GM21619 (cell line): ENCODE results near the gene RALY.

Experiments used
- ATAC-seq: cut with Tn5 transposase; IDR thresholded peaks from one replicate; pipeline ENCODE4 v1.9.1; 2021; ENCODE audit not compliant: unreplicated experiment

The RALY gene

GRCh38 chr20:34100576-34100975, 106.9 kb downstream of the RALY start:
- no peak for ATAC-seq

- no peak for ATAC-seq
Observed at GRCh38 chr20:34102342-34102741, 108.6 kb downstream of the RALY start.

GRCh38 chr20:34104059-34104458, 110.3 kb downstream of the RALY start:
- no peak for ATAC-seq

- no peak for ATAC-seq
Observed at GRCh38 chr20:34105978-34106675, 112.4 kb downstream of the RALY start.

- no peak for ATAC-seq
Observed at GRCh38 chr20:34108616-34109174, 115.0 kb downstream of the RALY start.

- no peak for ATAC-seq
Observed at GRCh38 chr20:34109442-34109841, 115.7 kb downstream of the RALY start.

- no peak for ATAC-seq
Observed at GRCh38 chr20:34110025-34110744, 116.5 kb downstream of the RALY start.

GRCh38 chr20:34110745-34111641, 117.3 kb downstream of the RALY start:
- ATAC-seq, result no peak

- peak; percentile 92 for ATAC-seq
Observed at GRCh38 chr20:34111702-34112599, 118.2 kb downstream of the RALY start, which contains the start of gene EIF2S2. Gene EIF2S2 (minus strand): TSS chr20:34112243. CDS start chr20:34112110, 133 bp downstream.

GRCh38 chr20:34112600-34113101, 118.9 kb downstream of the RALY start:
- no peak for ATAC-seq

GRCh38 chr20:34114809-34115208, 121.1 kb downstream of the RALY start:
- ATAC-seq, result no peak

- ATAC-seq, result no peak
Observed at GRCh38 chr20:34115232-34115631, 121.5 kb downstream of the RALY start.

GRCh38 chr20:34120213-34120612, 126.5 kb downstream of the RALY start:
- no peak for ATAC-seq

- no peak for ATAC-seq
Observed at GRCh38 chr20:34122274-34122980, 128.7 kb downstream of the RALY start.

GRCh38 chr20:34123309-34123708, 129.6 kb downstream of the RALY start:
- ATAC-seq, result no peak

GRCh38 chr20:34124469-34125249, 130.9 kb downstream of the RALY start:
- ATAC-seq, result no peak

GRCh38 chr20:34127792-34128191, 134.1 kb downstream of the RALY start:
- no peak for ATAC-seq

- no peak for ATAC-seq
Observed at GRCh38 chr20:34129518-34130162, 135.9 kb downstream of the RALY start.
